HepG2 (cell line): ENCODE results near the gene CHRD. TPM values are rescaled to one million over a fixed set of nuclear protein-coding genes. Genes with fewer than 3 reads are reported as not detected.

Source experiments
- ARID2 ChIP-seq: sonication (generic); formaldehyde crosslinking; IDR thresholded peaks from 2 replicates; pipeline ENCODE4 v1.8.1; 2022; ENCODE audit warnings: mild to moderate bottlenecking, missing genetic modification reagents, borderline replicate concordance
- FOXC1 ChIP-seq: sonication (generic); formaldehyde crosslinking; IDR thresholded peaks from 2 replicates; pipeline ENCODE4 v1.8.0; 2022; ENCODE audit warnings: mild to moderate bottlenecking, missing genetic modification reagents, borderline replicate concordance
- PHF8 ChIP-seq: sonication (generic); formaldehyde crosslinking; IDR thresholded peaks from 2 replicates; pipeline ENCODE4 v1.5.0; 2020; ENCODE audit warnings: missing genetic modification reagents
- PPARG ChIP-seq: conservative IDR thresholded peaks from 2 replicates; pipeline ENCODE4 v1.6.1; 2016; ENCODE audit warnings: missing biosample characterization, missing genetic modification reagents
- SMAD9 ChIP-seq: sonication (generic); formaldehyde crosslinking; IDR thresholded peaks from 2 replicates; pipeline ENCODE4 v1.5.1; 2020; ENCODE audit warnings: mild to moderate bottlenecking, missing genetic modification reagents
- ZBTB42 ChIP-seq: sonication (generic); formaldehyde crosslinking; IDR thresholded peaks from 2 replicates; pipeline ENCODE4 v1.5.0; 2020; ENCODE audit warnings: mild to moderate bottlenecking, missing genetic modification reagents
- ZMYM4 ChIP-seq: sonication (generic); formaldehyde crosslinking; IDR thresholded peaks from 2 replicates; pipeline ENCODE4 v1.8.1; 2023; ENCODE audit warnings: mild to moderate bottlenecking, missing genetic modification reagents
- ZNF121 ChIP-seq: sonication (generic); formaldehyde crosslinking; IDR thresholded peaks from 2 replicates; pipeline ENCODE4 v1.5.0; 2020; ENCODE audit warnings: mild to moderate bottlenecking, missing genetic modification reagents
- ZNF333 ChIP-seq: sonication (generic); formaldehyde crosslinking; IDR thresholded peaks from 2 replicates; pipeline ENCODE4 v1.4.0; 2020; ENCODE audit warnings: mild to moderate bottlenecking, missing genetic modification reagents, borderline replicate concordance
- ZNF546 ChIP-seq: sonication (generic); formaldehyde crosslinking; conservative IDR thresholded peaks from 2 replicates; pipeline ENCODE4 v1.8.1; 2023; ENCODE audit warnings: mild to moderate bottlenecking, missing genetic modification reagents
- ZNF562 ChIP-seq: sonication (generic); formaldehyde crosslinking; IDR thresholded peaks from 2 replicates; pipeline ENCODE4 v1.8.0; 2022; ENCODE audit warnings: missing genetic modification reagents, borderline replicate concordance
- ZNF572 ChIP-seq: sonication (generic); formaldehyde crosslinking; IDR thresholded peaks from 2 replicates; pipeline ENCODE4 v1.5.1; 2020; ENCODE audit warnings: mild to moderate bottlenecking, missing genetic modification reagents
- ZSCAN31 ChIP-seq: sonication (generic); formaldehyde crosslinking; IDR thresholded peaks from 2 replicates; pipeline ENCODE4 v1.5.0; 2020; ENCODE audit warnings: low read depth, mild to moderate bottlenecking, missing genetic modification reagents
- polyA plus RNA-seq, 8 experiments: library from polyadenylated mRNA; depleted of rRNA in 3 of 8; stranded (reverse) in 7 of 8; unstranded in 1 of 8; fragments of >200 nt; fragmentation: Illumina TruSeq in 4 of 8; extraction: Trizol in 4 of 8; gene quantifications; 2 replicates each; pipeline versions ENCODE4 v1.2.1 to v1.2.3, GENCODE V29; 2011 to 2016; ENCODE audit warnings: low read depth in 4 of 8, missing spikeins in 1 of 8, mixed read lengths in 1 of 8; ENCODE audit not compliant: insufficient read depth in 1 of 8
- total RNA-seq, 5 experiments: library from RNA; depleted of rRNA; stranded (reverse); fragments of >200 nt; fragmentation: Illumina TruSeq; extraction: Trizol; gene quantifications; 2 replicates each; pipeline ENCODE4 v1.2.3, GENCODE V29; 2016; ENCODE audit warnings: low read depth in 1 of 5
- TF ChIP-seq, protein P1 (sequence below): sonication (generic); formaldehyde crosslinking; IDR thresholded peaks from 2 replicates; pipeline ENCODE4 v1.8.0; 2022; ENCODE audit warnings: mild to moderate bottlenecking, missing genetic modification reagents, borderline replicate concordance
- TF ChIP-seq, protein P2 (sequence below): IDR thresholded peaks from 2 replicates; pipeline ENCODE4 v1.6.1; 2016; ENCODE audit warnings: missing compliant biosample characterization, missing genetic modification reagents, borderline replicate concordance
- TF ChIP-seq, protein P3 (sequence below): IDR thresholded peaks from 2 replicates; pipeline ENCODE4 v1.6.1; 2016; ENCODE audit warnings: missing compliant biosample characterization, missing genetic modification reagents, borderline replicate concordance
- TF ChIP-seq, protein P4 (sequence below): sonication (generic); formaldehyde crosslinking; conservative IDR thresholded peaks from 2 replicates; pipeline ENCODE4 v1.5.0; 2020; ENCODE audit warnings: missing genetic modification reagents
- TF ChIP-seq, protein P5 (sequence below): sonication (generic); formaldehyde crosslinking; IDR thresholded peaks from 2 replicates; pipeline ENCODE4 v1.4.0; 2020; ENCODE audit warnings: mild to moderate bottlenecking, missing genetic modification reagents
- TF ChIP-seq, protein P6 (sequence below), 2 experiments: fragments of 450-650 bp in 1 of 2; sonication (generic) in 1 of 2; formaldehyde crosslinking; IDR thresholded peaks; 2 replicates each; pipeline versions ENCODE4 v1.5.0 to v1.8.0; 2020 to 2022; ENCODE audit warnings: mild to moderate bottlenecking in 1 of 2, missing genetic modification reagents in 1 of 2

Gene CHRD
- total and polyA plus RNA-seq, 2 of the 13 experiments (the other 11 are each of a cell fraction or from before 2014, with no cell fraction given) = 22.2 to 35.2 TPM

DNA sequence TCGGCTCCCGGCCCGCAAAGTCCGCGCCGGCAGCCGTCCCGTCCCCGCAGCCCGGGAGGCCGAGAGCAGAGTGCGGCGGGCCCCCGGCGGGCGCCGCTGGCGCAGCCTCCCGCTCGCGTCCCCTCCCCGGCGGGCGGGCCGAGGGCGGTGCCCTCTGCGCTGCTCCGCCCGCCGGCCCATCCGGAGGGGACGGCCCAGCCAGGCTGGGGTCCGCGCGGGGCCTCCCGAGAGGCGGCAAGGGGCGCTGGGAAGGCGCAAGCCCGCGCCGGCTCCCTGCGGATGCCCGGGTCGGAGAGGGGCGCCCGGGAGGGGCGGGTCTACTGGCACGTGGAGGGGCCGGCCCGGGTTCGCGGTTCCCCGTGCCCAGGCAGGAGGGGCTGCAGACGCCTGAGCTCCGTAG, 18.3 kb upstream of the CHRD start, which contains the start of the genes CLCN2 and POLR2H (continued):
- TF ChIP-seq ZBTB42 (CRISPR knock-in tag) = no peak
- TF ChIP-seq ZNF333 (CRISPR knock-in tag) = no peak
- no peak for TF ChIP-seq SMAD9
- TF ChIP-seq PPARG (CRISPR knock-in tag) = no peak
- TF ChIP-seq, protein P1, sequence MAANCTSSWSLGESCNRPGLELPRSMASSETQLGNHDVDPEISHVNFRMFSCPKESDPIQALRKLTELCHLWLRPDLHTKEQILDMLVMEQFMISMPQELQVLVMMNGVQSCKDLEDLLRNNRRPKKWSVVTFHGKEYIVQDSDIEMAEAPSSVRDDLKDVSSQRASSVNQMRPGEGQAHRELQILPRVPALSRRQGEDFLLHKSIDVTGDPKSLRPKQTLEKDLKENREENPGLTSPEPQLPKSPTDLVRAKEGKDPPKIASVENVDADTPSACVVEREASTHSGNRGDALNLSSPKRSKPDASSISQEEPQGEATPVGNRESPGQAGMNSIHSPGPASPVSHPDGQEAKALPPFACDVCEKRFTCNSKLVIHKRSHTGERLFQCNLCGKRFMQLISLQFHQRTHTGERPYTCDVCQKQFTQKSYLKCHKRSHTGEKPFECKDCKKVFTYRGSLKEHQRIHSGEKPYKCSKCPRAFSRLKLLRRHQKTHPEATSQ (CRISPR knock-in tag) = no peak
- TF ChIP-seq ZSCAN31 (CRISPR knock-in tag) = peak; percentile 86
- TF ChIP-seq ZNF562 (CRISPR knock-in tag) = no peak
- TF ChIP-seq ZMYM4 (CRISPR knock-in tag) = no peak
- TF ChIP-seq, protein P2, sequence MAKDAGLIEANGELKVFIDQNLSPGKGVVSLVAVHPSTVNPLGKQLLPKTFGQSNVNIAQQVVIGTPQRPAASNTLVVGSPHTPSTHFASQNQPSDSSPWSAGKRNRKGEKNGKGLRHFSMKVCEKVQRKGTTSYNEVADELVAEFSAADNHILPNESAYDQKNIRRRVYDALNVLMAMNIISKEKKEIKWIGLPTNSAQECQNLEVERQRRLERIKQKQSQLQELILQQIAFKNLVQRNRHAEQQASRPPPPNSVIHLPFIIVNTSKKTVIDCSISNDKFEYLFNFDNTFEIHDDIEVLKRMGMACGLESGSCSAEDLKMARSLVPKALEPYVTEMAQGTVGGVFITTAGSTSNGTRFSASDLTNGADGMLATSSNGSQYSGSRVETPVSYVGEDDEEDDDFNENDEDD (CRISPR knock-in tag) = 0 out of 2 replicates have a peak, but pooled peaks have one; percentile 15
- no peak for TF ChIP-seq ZNF121 (CRISPR knock-in tag)
- TF ChIP-seq, protein P3, sequence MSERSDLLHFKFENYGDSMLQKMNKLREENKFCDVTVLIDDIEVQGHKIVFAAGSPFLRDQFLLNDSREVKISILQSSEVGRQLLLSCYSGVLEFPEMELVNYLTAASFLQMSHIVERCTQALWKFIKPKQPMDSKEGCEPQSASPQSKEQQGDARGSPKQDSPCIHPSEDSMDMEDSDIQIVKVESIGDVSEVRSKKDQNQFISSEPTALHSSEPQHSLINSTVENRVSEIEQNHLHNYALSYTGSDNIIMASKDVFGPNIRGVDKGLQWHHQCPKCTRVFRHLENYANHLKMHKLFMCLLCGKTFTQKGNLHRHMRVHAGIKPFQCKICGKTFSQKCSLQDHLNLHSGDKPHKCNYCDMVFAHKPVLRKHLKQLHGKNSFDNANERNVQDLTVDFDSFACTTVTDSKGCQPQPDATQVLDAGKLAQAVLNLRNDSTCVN = no peak
- no peak for TF ChIP-seq ZNF546
- TF ChIP-seq, protein P4, sequence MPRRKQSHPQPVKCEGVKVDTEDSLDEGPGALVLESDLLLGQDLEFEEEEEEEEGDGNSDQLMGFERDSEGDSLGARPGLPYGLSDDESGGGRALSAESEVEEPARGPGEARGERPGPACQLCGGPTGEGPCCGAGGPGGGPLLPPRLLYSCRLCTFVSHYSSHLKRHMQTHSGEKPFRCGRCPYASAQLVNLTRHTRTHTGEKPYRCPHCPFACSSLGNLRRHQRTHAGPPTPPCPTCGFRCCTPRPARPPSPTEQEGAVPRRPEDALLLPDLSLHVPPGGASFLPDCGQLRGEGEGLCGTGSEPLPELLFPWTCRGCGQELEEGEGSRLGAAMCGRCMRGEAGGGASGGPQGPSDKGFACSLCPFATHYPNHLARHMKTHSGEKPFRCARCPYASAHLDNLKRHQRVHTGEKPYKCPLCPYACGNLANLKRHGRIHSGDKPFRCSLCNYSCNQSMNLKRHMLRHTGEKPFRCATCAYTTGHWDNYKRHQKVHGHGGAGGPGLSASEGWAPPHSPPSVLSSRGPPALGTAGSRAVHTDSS (CRISPR knock-in tag) = no peak
- no peak for TF ChIP-seq FOXC1 (CRISPR knock-in tag)
- no peak for TF ChIP-seq ARID2
- TF ChIP-seq ZNF572 (CRISPR knock-in tag) = no peak
- peak; percentile 55; the same call in 1 of the 2 replicates for TF ChIP-seq PHF8 (CRISPR knock-in tag)
- TF ChIP-seq, protein P5, sequence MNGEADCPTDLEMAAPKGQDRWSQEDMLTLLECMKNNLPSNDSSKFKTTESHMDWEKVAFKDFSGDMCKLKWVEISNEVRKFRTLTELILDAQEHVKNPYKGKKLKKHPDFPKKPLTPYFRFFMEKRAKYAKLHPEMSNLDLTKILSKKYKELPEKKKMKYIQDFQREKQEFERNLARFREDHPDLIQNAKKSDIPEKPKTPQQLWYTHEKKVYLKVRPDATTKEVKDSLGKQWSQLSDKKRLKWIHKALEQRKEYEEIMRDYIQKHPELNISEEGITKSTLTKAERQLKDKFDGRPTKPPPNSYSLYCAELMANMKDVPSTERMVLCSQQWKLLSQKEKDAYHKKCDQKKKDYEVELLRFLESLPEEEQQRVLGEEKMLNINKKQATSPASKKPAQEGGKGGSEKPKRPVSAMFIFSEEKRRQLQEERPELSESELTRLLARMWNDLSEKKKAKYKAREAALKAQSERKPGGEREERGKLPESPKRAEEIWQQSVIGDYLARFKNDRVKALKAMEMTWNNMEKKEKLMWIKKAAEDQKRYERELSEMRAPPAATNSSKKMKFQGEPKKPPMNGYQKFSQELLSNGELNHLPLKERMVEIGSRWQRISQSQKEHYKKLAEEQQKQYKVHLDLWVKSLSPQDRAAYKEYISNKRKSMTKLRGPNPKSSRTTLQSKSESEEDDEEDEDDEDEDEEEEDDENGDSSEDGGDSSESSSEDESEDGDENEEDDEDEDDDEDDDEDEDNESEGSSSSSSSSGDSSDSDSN (CRISPR knock-in tag) = peak; percentile 77; the same call in 1 of the 2 replicates
- TF ChIP-seq, protein P6, sequence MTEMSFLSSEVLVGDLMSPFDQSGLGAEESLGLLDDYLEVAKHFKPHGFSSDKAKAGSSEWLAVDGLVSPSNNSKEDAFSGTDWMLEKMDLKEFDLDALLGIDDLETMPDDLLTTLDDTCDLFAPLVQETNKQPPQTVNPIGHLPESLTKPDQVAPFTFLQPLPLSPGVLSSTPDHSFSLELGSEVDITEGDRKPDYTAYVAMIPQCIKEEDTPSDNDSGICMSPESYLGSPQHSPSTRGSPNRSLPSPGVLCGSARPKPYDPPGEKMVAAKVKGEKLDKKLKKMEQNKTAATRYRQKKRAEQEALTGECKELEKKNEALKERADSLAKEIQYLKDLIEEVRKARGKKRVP (CRISPR knock-in tag; IDR thresholded peaks at IDR 0.05) = no peak
